ENCODE measurements around the gene DIPK2B. TPM values are rescaled to one million over a fixed set of nuclear protein-coding genes. Genes with fewer than 3 reads are reported as not detected.

DIPK2B gene
- total RNA-seq, 6 donors from 2014 or later, result 3.3 to 31.9 (median 8.6) TPM

DNA sequence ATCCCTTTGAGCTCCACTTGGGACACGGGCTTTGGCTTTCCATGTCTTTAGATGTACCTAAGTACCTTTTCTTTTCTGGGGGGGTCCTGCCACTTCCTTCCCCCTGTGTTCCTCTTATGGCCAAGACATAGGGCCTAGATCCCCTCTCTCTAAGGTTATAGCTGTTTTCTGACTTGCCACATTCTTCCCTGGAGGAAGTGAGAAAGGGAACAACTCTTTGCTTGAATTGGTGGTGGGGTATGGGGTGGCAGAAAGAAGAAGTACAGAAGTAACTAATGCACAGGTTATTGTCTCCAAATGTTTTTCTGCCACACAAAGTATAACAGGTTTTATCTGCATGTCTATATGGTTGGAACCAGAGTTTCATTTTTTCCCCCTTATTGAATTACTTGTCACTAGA is 29.7 kb upstream of the DIPK2B start:
- Histone ChIP-seq H3K36me3 (no peaks in the 10 kb centered on the region), H3K4me3 (no peak overlapping the region), H3K27ac (no peak overlapping the region), H3K9me3 (no peaks in the 10 kb centered on the region), H3K4me1 (no peaks in the 10 kb centered on the region), H3K27me3 (no peaks in the 10 kb centered on the region)
- DNase-seq (no peak), ATAC-seq (ENCODE audit: low FRiP score in 2 of 2) (no peak)
- WGBS, 2 donors, result 67 to 69% methylated on average over 1 of the region's 1 CpG
- TF ChIP-seq, protein P1, sequence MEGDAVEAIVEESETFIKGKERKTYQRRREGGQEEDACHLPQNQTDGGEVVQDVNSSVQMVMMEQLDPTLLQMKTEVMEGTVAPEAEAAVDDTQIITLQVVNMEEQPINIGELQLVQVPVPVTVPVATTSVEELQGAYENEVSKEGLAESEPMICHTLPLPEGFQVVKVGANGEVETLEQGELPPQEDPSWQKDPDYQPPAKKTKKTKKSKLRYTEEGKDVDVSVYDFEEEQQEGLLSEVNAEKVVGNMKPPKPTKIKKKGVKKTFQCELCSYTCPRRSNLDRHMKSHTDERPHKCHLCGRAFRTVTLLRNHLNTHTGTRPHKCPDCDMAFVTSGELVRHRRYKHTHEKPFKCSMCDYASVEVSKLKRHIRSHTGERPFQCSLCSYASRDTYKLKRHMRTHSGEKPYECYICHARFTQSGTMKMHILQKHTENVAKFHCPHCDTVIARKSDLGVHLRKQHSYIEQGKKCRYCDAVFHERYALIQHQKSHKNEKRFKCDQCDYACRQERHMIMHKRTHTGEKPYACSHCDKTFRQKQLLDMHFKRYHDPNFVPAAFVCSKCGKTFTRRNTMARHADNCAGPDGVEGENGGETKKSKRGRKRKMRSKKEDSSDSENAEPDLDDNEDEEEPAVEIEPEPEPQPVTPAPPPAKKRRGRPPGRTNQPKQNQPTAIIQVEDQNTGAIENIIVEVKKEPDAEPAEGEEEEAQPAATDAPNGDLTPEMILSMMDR (IDR thresholded peaks at IDR 0.05), result no peak
- TF ChIP-seq EP300 (IDR thresholded peaks at IDR 0.05) (no peak), POLR2A (IDR thresholded peaks at IDR 0.05) (no peak), POLR2AphosphoS5 (IDR thresholded peaks at IDR 0.05) (no peak)

DNA sequence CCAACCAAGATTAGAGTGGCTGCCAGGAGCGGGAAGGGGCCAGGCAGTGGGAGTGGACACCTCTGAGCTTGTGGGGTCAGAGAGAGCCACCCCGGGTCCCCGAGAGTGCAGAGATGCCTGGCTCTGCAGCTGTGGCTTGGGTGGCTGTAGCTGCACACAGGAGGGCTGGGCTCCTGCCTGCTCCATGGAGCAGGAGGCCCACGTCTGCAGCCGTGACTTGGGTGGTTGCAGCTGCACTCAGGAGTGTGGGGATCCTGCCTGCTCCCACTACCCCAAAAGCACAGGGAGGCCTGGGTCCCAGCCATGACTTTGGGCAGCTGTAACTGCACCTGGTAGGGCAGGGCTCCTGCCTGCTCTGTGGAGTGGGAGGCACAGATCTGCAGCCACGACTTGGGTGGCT is 28.7 kb upstream of the DIPK2B start:
- ATAC-seq (ENCODE audit: low FRiP score in 2 of 2) (peak in 1 of 2 donors; percentile 19), DNase-seq (peak in 1 of 2 donors; percentile 18)
- H3K4me1 ChIP-seq, result no peaks in the 10 kb centered on the region
- H3K27ac ChIP-seq, result no peak overlapping the region
- H3K36me3 ChIP-seq, result no peaks in the 10 kb centered on the region
- TF ChIP-seq POLR2AphosphoS5 (IDR thresholded peaks at IDR 0.05) (no peak), POLR2A (IDR thresholded peaks at IDR 0.05) (no peak), EP300 (IDR thresholded peaks at IDR 0.05) (no peak)
- TF ChIP-seq, protein P1 (IDR thresholded peaks at IDR 0.05), result no peak
- no peaks in the 10 kb centered on the region for H3K27me3 ChIP-seq
- H3K4me3 ChIP-seq, result no peak overlapping the region
- WGBS, 2 donors, result 96% methylated on average over 4 of the region's 6 CpGs; no CpG with 5 or more reads in 1 of the 2 donors
- no peaks in the 10 kb centered on the region for H3K9me3 ChIP-seq

DNA sequence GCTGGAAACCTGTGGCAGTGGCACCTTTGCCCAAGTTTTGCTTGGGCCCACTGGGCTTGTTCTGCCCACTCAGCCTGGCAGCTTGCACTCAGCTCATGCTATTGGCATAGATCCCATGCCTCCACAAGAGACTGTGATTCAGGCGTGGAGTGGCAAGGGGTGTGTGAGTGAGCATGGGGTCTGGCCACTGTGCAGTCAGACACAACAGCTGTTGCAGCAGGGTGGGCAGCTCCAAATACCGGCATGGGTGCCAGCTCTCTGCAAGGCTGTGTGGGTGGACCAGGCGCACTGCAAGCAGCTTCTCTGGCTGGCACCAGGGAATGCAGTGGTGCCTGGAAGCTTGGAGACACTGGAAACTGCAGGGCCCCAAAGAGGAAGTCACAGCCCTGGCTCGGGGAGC is 27.4 kb upstream of the DIPK2B start:
- peak in 1 of 2 donors; percentile 6 for DNase-seq
- ATAC-seq (ENCODE audit: low FRiP score in 2 of 2), result no peak
- TF ChIP-seq POLR2AphosphoS5 (IDR thresholded peaks at IDR 0.05) (no peak), POLR2A (IDR thresholded peaks at IDR 0.05) (no peak)
- TF ChIP-seq, protein P1 (IDR thresholded peaks at IDR 0.05), result no peak
- H3K27me3 ChIP-seq, result no peaks in the 10 kb centered on the region
- 80% methylated on average over 4 of the region's 4 CpGs; no CpG with 5 or more reads in 1 of the 2 donors for WGBS, 2 donors
- H3K9me3 ChIP-seq, result no peaks in the 10 kb centered on the region
- H3K36me3 ChIP-seq, result no peaks in the 10 kb centered on the region
- H3K4me3 ChIP-seq, result no peak overlapping the region
- H3K4me1 ChIP-seq, result no peaks in the 10 kb centered on the region
- H3K27ac ChIP-seq, result no peak overlapping the region

DNA sequence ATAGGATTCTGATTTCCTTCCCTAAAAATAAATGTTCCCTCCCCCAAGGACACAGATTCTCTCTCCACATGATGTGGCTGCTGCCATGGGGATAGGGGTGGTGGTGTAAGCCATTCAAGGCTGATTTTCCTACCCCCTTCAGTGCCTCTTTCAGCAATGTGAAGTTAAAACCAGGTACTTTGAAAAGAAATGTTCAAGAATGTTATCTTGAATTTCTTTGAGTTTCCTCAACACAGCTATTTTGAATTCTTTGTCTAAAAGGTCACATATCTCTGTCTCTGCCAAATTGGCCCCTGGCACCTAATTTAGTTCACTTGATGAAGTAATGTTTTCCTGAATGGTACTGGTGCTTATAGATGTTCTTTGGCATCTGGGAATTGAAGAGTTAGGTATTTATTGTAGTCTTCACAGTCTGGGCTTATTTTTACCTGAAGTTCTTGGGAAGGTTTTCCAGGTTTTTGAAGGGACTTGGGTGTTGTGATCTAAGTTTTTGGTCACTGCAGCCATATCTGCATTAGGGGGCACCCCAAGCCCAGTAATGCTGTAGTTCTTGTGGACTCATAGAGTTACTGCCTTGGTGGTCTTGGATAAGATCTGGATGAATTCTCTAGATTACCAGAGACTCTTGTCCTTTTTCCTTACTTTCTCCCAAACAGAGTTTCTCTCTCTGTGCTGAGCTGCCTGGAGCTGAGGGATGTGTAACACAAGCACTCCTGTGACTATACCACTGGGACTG is 7.6 kb upstream of the DIPK2B start:
- Histone ChIP-seq H3K4me1 (no peaks in the 10 kb centered on the region), H3K36me3 (no peaks in the 10 kb centered on the region), H3K27me3 (no peaks in the 10 kb centered on the region), H3K27ac (no peak overlapping the region), H3K9me3 (peaks cover 0 to 7% (median 3%) of the 10 kb centered on the region in 4 donors), H3K4me3 (no peak overlapping the region)
- TF ChIP-seq, protein P1 (IDR thresholded peaks at IDR 0.05), result no peak
- TF ChIP-seq EP300 (IDR thresholded peaks at IDR 0.05), result no peak
- no peak for TF ChIP-seq POLR2AphosphoS5 (IDR thresholded peaks at IDR 0.05)
- TF ChIP-seq POLR2A (IDR thresholded peaks at IDR 0.05), result no peak
- DNase-seq (no peak), ATAC-seq (ENCODE audit: low FRiP score in 2 of 2) (no peak)

DNA sequence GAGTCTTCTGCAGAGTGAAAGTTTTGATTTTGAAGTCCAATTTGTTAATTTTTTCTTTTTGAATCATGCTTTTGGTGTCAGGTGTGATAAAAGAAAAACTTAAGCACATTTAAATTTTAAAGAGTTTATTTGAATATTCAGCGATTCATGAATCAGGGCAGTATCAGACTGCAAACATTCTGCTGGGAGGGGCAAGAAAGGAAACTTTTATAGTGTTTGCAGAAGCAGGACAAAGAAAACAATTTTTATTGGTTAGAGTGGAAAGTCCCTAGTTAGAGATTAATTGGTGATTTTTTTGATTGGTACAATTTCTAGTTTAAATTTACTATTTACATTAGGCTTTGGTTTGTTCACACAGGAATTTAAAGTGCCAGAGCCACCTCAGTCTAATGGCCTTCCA is 1.5 kb upstream of the DIPK2B start:
- Histone ChIP-seq H3K4me1 (no peaks in the 10 kb centered on the region), H3K4me3 (no peak overlapping the region), H3K27me3 (no peaks in the 10 kb centered on the region), H3K36me3 (no peaks in the 10 kb centered on the region), H3K27ac (peak overlapping the region in 1 of 4 donors; percentile 36), H3K9me3 (peaks cover 0 to 7% (median 3%) of the 10 kb centered on the region in 4 donors)
- ATAC-seq (ENCODE audit: low FRiP score in 2 of 2) (no peak), DNase-seq (no peak)
- 27 to 72% methylated on average over 1 of the region's 1 CpG for WGBS, 2 donors
- TF ChIP-seq EP300 (IDR thresholded peaks at IDR 0.05), result no peak
- TF ChIP-seq POLR2AphosphoS5 (IDR thresholded peaks at IDR 0.05), result no peak

All from upper lobe of left lung (tissue), 6 donors.